GM18870 (cell line): Measurements from ENCODE around the gene SYNGR2.

Source experiments
- ATAC-seq: cut with Tn5 transposase; IDR thresholded peaks from one replicate; pipeline ENCODE4 v1.9.1; 2021; ENCODE audit warnings: moderate library complexity; ENCODE audit not compliant: unreplicated experiment

Gene SYNGR2

DNA sequence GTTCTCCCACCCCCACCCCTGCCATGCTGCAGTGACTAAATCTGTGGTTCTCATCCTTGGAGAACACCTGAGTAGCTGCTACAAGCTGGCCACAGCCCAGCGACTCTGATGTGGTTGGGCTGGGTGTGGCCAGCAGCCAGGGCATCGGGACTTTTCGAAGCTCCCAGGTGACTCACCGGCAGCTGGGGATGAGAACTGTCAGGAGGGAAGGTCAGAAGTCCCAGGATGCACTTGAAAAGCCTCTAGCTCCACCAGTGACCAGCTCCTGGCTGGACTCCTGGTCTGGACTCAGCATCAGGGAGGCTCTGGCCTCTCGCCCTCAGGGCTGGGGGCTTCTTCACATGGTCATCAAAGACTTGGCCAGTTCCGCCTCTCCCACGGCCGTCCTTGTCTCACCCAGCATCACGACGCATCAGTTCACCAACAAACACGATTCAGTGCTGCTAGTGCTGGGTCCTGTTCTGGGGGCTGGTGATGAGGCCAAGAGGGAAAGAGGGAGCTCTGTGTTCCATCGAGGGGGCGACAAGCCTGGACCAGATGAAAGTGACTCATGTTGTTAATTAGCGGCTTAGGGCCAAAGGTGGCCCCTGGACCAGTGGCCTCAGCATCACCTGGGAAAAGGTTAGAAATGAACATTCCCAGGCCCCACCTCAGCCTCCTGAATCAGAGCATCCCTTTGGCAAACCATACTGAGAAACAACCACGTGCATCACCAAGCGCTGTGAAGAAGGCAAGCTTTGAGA, 26.1 kb upstream of the SYNGR2 start:
- ATAC-seq: no peak

DNA sequence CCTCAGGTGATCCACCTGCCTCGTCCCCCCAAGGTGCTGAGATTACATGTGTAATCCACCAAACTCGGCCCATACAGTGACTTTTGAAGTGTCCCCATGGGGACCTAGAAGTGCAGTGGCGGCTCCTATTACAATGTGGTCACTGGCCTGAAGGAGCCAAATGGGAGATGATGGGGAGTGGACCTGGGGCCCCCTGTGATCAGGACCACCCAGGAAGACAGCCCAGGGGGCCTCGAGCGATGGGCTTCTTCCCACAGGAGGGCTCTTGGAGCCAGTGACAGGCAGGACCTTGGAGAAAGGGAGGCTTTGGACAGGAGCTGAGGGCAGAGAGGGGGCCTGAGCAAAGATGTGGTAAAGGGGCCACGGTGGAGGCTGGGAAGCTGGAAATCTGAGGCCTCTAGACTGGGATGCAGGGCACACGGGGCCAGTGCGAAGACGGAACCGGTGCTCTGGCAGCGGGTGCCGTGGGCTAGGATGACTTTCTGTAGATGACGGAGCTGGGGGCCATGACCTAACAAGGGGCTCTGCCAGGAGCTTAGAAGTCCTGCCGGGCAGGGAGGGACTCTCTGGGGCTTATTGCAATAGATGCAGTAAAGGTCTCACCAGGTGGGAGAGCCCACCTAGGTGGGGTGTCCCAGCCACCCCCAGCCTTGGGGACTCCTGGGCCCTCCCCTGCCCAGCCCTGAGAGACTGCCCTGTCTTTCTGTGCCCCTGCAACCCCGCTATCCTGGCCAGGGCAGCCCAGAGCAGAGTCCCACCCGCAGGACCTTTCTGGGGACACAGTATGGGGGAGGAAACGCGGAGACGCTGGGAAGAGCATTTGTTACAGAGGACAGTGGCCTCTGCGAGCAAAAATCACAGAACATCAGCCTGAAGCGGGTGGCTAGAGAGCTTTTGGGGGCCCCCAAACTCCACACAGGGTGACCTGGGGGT, 24.9 kb upstream of the SYNGR2 start:
- ATAC-seq: no peak

DNA sequence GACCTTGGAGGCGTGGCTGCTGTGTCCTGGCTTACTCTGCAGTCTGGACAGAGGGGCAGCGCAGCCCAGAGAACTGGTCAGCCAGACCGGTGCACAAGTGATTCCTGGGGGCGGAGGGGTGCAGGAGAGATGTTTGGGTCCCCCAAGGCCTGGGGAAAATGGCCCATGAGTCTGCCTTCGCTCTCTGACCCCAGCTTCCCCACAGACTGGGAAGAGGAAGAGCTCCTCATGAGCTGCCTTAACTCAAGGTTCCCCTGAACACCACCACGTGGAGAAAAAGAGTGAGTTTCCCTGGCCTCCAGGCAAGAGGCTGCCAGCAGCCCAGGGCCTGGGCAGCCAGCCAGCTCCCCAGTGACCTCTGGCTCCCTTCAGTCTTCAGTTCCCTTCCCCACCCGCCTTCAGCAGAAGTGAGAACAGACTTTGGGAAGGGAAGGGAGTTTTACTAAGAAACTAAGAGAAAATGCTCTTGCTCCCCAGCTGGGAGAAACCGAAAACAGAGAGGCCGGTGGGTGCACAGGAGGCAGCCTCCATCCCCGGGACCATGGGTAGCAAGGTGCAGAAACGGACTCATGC, 24.1 kb upstream of the SYNGR2 start:
- ATAC-seq: no peak

DNA sequence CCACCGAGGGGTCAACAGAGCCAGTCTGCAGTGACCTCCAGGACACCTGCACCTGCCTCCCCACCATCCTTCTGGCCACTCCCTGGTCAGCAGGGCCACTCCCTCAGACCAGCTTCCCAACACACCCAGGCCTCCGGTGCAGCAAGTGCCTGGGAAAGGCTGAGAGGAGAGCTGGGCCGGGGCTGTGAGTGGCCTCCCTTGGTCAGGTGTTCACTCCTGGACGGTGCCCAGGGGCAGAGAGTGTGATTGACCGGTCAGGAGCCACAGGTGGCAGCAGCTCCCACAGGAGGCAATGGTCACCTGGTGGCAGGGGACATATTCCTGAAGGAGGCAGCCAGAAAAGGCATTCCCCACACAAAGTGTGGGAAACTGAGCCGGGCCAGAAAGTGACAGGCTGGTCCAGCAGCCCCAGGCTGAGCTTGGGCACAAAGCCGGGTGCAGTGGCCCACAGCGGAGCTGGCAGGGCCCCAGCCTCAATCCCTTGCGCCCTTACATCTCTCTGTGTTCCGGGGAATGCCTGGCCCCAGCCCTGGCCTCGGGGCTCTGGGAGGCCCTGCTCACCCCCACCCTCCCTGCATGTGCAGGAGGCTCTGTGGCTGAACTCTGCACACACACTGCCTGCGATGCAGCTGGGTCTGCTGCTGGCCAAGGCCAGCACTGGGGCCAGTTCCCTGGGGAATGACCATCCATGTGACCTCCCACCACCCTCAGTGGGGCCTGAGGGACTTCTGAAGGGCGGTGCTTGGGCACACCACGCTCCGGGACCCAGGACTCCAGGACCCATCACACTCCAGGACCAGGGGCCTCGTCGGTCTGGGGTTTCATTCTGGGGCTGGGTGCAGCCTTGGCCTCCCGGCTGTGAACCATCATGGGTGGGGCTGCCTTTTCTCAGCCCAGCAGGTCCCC, 23.4 kb upstream of the SYNGR2 start:
- no peak for ATAC-seq

DNA sequence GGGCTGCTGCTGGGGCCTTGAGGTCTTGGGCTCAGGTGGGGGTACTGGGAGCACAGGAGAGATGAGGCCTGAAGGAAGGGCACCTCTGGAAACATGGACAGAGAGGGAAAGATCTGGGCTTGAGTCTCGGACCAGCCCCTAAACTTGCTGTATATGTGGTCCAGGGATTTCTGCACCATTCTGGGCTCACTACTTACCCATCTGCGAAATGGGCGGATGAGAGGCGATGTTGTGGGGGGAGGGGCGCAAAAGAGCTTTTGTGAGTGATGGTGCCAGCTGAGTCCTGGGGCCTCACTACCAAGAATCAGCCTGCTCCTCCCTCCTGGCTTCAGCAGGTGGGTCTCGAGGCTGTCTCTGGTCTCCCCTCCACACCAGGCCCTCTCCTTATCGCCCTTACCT, 21.9 kb upstream of the SYNGR2 start:
- no peak for ATAC-seq

DNA sequence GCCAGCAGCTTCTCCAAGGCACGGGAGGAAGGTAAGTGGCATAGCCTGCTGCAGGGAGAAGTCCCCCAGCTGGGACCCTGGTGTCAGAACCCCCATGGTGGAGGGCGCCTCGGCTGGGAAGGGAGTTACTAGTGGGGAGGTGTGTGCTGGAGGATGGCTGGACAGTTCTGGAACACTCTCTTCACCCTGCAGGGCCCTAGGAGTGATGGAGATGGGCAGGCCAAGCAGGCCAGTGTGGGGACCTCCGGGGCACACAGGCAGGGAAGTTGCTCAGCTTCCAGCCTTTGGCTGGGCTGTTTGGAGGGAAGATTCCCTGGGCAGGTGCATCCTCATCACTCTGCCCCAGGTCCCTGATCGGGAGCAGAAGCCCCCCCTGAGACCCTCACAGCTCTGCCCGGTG, 21.5 kb upstream of the SYNGR2 start:
- ATAC-seq: no peak

DNA sequence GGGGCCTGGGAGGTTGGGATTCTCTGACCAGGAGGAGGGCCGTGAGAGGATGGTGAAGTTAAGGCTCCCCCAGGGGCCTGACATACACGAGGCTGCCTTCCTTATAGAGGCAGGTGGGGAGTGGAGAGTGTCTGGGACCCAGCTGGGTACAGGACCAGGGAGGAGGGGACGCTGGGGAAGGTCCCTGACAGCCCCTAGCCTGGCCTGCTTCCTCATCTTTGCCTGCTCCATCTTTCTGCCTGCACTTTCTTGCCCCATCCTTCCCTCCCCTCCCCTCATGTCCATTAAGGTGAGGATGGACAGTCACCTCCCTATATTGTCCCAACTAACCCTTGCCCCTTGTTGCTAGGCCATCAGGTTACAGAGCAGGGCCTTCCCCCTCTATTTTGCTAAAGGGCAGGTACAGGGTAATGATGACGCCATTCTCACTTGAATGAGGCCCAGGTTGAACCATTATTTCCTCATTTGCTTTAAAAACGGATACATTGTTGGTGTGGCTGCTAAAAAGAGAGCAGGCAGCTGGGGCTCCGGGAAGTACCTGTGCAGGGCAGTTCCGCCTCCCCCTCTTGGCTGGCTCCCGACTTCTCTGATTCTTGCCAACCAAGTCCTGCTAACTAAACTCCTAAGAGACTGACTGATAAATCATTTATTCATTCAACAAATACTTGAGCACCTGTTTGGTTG, 20.9 kb upstream of the SYNGR2 start:
- ATAC-seq: no peak

DNA sequence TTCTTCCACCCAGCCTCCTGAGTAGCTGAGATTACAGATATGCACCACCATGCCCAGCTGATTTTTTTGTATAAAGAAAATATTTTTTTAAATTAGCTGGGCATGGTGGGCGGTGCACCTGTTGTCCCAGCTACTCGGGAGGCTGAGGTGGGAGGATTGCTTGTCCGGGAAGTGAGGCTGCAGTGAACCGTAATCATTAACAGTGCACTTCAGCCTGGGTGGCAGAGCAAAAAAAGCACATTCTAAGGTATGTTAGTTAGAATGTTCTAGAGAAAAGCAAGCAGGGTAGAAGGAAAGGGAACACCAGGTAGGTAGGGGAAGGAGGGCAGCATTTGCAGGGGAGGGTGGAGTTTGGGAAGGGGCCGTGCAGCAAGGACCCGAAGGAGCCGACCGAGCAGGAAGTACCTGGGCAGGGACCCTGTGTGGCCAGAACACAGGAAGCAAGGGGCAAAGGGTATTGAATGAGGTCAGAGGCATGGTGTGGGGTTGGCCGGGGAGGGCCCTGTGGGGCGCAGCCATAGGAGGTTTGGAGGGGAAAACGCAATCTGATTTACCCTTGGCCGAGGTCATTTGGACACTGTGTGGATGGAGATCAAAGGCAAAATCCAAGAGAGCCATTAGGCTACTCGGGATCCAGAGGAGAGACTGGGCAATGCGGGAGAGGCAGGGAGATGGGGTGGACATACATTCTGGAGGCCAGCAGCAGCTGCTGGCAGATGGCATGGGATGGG, 19.9 kb upstream of the SYNGR2 start:
- no peak for ATAC-seq

DNA sequence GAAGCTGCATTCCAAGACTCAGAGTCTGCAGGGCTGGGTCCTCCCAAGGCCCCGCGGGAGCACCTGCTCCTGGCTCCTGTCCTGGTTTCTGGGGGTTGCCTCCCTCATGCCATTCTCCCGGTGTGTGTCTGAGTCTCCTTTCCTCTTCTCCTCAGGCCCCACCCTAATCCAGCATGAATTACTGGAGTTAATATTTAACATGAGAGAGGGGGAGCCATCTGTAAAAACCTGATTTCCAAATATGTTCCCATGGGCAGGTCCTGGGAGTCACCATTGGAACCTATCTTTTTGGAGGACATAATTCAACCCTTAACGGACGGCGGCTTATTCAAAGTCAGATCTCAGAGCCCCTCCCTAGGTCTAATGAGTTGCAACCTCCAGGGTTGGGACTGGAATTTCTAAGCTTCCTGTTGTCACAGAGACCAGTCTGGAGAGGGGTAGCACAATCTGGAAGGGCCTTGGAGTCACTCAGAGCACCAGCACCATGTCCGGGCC, 16.8 kb upstream of the SYNGR2 start:
- ATAC-seq: no peak

DNA sequence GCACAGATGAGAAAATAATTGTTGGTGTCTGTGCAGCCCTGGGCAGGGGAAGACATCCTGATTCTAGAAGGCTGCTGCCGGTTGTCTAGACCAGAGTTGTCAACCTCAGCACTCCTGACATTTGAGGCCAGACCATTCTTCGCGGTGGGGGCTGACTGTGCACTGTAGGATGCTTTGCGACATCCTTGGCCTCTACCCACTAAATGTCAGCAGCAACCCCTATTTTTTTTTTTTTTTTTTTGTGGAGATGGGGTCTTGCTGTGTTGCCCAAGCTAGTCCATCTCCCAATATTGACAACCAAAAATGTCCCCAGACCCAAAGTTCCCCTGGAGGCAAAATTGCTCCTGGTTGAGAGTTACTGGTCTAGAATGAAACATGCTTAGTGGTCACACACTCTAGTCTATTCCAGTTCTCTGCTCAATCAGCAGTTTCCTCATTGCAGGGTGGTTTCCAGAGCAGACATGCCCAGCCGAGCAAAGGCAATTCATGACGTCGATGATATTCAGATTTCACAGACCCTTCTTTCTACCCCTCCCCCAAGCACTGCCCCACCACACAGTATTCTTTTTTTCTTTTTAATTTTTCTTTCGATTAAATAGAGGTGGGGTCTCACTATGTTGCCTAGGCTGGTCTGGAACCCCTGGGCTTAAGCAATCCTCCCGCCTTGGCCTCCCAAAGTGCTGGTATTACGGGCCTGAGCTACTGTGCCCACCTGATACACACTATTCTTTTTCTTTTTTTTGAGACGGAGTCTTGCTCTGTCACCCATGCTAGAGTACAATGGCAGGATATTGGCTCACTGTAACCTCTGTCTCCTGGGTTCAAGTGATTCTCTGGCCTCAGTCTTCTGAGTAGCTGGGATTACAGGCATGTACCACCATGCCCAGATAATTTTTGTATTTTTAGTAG, 13.2 kb upstream of the SYNGR2 start:
- ATAC-seq: peak; percentile 49

DNA sequence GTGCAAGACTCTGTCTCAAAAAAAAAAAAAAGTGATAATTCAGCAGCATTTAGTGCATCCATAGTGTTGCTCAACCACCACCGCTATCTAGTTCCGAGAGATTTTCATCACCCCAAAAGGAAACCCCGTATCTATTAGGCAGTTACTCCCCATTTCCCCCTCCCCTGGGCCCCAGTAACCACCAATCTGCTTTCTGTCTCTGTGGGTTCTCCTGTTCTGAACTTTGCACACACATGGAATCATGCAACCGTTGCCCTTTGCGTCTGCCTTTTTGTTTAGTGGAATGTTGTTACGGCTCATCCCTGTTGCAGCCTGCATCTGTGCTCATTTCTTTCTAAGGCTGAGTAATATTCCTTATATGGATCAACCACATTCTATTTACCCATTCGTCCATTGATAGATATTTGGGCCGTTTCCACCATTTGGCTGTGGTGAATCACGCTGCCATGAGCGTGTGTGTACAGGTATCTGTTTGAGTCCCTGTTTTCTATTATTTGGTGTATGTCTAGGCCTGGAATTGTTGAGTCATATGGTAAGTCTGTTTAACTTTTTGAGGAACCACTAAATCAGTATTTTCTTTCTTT, 8.7 kb upstream of the SYNGR2 start:
- no peak for ATAC-seq

DNA sequence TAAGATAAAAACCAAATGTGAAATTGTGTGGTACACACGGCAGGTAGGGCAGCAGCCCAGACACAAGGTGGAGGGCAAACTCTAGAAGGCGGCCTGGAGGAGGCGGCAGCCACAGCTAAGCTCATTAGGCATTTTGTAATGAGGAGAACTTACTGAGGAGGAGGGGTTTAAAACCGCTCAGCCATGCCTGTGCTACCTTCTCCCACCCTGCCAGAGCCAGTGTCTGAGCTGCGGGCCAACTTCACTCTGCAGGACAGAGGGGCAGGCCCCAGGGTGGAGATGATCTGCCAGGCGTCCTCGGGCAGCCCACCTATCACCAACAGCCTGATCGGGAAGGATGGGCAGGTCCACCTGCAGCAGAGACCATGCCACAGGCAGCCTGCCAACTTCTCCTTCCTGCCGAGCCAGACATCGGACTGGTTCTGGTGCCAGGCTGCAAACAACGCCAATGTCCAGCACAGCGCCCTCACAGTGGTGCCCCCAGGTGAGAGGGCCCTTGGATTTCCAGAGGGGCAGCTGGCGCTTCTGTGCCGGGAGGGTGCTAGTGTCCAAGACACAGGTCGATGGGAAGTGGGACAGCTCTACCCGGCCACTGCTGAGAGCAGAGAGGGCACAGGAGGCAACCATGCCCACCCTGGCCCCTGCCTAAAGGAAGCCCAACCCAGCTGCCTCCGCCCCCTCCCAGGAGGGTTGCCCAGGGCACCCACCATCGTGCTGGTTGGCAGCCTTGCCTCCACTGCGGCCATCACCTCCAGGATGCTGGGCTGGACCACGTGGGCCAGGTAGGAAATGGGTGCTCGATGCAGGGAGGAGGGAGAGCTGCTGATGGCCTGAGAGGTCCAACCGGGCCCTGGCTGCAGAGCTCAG, 4.3 kb upstream of the SYNGR2 start:
- no peak for ATAC-seq

DNA sequence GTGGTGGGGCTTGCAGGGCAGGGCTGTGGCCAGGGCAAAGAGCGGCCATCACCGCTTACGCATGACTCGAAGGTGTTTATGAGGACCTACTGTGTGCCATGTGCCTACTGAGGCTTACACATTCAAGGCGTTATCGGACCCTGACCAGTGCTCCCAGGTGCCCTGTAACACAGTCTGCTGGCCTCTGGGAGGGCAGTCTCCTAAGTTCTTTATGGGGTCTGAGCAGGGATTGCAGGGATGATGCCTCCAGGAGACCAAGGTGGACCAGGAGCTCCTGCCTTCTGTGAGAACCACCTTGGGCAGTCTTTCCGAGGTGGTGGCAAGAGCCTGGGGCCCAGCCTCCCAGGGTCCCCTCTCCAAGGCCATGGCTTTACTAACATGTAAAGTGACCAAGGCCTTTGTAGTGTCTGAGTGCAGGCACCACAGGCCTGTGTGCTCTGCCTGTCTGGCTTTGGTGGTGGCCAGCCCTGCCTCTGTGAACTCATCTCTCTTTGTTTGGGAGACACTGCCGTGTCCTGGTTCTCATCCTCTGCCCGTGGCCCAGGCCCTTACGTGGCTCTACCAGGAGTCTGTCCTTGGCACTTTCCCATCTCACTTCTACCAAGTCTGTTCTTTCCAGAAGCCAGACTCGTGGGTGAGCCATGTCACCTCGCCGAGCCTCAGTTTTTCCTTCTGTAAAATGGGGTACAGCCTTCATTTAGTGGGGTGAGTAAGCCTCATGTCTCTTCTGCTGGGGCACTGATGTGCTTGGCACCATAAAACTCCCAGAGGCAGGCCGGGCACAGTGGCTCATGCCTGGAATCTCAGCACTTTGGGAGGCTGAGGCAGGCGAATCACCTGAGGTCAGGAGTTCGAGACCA, 3.4 kb upstream of the SYNGR2 start:
- no peak for ATAC-seq

DNA sequence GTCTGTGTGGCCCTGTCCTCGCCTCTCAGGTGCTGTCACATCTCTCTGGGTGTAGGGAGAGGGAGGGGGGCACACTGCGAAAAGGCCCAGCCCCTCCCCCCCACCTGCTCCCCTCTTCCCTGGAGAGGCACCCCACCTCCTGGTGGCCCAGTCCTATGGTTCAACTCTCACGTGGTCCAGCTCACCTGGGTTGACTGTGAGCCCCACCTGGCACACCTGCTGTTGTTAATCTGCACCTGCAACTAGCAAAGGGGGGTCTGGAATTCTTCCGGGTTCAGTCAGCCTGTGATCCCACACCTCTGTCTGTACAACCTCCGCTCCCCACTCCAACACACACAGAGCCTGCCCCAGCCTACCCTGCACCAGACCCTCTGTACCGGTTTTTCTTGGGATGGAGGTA, 2.0 kb upstream of the SYNGR2 start:
- no peak for ATAC-seq

DNA sequence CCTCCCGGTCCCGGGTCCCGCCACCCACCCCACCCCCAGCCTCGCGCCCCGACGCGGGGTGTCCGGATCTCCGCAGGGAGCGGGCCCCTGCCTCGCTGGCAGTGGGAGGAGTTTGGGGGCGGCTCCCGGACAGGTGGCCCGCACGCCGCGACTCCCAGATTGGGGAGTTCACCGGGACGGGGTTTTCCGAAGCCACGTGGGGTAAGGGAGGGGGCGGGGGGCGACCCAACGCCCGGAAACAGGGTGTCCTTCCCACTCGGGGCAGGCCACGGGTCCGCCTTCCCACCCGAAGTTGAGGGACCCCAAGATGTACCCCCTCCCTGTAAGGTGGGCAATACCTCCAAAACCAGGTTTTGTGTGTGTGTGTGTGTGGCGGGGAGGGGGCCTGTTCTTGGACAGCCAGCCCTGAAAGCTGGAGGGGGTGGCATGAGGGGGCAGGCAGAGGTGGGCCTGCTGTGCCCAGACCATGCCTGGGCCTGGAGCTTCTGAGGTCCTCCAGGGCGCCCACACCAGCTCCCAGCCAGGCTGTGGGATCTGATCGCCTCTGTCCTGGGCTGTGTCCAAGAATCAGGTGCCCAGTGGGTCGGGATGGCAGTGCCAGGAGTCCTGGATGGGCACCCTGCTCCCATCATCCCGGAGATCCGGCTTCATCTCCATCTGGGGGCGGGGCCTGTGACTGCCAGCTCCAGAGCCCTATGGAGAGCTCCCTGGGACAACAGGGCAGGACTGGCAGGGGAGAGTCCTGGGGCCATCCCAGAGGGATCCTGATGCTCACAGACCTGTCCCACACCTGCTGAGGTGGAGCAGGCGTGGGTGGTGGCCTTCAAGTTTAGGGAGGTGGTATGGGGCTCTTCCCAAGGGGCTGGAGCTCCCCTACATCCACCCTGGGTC, 767 bp downstream of the SYNGR2 start:
- ATAC-seq: no peak
